HG02642 (cell line): ENCODE measurements around the gene INTS11.

ENCODE experiments used
- ATAC-seq: cut with Tn5 transposase; IDR thresholded peaks from one replicate; pipeline ENCODE4 v1.9.1; 2021; ENCODE audit warnings: mild to moderate bottlenecking; ENCODE audit not compliant: unreplicated experiment, poor library complexity

The INTS11 gene

GRCh38 chr1:1291023-1291528, 33.4 kb downstream of the INTS11 start:
- ATAC-seq = no peak

DNA sequence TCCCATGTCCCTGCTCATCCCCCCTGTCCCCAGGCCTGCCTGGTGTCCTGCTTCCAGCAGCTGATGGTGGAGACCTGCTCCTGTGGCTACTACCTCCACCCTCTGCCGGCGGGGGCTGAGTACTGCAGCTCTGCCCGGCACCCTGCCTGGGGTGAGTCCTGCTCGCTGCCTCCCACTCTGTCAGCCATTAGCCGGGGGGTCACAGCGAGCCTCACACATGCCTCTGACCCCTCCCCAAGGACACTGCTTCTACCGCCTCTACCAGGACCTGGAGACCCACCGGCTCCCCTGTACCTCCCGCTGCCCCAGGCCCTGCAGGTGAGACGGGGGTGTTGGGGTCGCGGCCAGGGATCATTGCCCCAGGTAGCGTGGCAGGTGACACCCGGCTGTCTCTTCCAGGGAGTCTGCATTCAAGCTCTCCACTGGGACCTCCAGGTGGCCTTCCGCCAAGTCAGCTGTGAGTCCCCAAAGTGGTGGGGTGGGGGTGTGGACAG, 34.2 kb downstream of the INTS11 start:
- no peak for ATAC-seq

DNA sequence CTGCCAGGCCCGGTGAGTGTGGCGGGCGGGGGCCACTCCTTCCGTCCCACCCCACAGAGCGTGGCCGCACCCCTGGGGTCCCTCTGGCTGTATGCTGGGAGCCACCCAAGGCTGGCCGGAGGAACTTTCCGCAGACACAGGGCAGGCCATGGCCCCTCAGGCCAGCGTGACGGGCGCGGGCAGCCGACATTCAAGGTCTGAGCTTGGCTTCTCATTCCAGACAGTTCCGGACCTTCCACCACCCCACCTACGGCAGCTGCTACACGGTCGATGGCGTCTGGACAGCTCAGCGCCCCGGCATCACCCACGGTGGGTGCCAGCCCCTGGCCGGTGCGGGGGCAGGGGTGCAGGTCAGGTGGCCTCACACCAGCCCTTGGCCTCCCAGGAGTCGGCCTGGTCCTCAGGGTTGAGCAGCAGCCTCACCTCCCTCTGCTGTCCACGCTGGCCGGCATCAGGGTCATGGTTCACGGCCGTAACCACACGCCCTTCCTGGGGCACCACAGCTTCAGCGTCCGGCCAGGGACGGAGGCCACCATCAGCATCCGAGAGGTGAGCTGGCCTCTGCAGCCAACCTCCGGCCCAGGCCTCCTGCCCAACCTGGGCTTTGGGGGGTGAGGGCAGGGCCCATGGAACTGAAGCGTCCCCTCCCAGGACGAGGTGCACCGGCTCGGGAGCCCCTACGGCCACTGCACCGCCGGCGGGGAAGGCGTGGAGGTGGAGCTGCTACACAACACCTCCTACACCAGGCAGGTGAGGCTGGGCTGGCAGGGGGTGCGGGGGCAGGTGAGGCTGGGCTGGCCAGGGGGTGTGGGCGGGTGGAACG, 37.0 kb downstream of the INTS11 start:
- ATAC-seq = no peak

DNA sequence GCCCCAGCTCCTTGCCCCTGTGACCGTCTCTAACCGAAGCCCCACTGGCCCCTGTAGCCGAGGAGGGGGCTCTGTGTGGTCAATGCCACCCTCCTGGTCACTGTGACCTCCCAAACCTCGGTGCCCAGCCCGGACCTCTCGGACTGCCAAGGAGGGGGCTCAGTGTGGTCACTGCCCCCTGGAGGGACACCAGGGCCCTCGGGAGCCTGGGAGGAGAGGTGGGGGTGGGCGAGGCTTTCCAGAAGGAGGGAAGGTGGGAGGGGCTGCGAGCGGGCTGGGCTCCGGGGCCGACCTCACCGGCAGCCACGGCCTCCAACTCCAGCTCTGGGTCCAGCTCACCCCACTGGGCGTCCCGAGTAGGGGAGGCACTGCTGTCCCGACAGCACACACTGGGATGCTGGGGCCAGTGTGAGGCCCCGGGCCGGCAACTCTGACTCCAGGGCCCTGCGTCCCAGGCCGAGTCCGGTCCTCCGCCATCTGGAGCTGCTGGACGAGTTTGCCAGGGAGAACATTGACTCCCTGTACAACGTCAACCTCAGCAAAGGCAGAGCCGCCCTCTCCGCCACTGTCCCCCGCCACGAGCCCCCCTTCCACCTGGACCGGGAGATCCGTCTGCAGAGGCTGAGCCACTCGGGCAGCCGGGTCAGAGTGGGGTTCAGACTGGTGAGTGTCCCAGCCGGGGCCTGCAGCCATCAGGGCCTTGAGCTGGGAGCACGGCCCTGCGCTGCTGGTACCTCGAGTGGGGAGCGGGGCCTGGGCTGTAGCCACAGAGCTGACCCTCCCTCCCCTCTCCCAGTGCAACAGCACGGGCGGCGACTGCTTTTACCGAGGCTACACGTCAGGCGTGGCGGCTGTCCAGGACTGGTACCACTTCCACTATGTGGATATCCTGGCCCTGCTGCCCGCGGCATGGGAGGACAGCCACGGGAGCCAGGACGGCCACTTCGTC, 37.9 kb downstream of the INTS11 start:
- no peak for ATAC-seq

GRCh38 chr1:1285611-1286311, 38.7 kb downstream of the INTS11 start:
- no peak for ATAC-seq

GRCh38 chr1:1285102-1285571, 39.3 kb downstream of the INTS11 start:
- no peak for ATAC-seq

GRCh38 chr1:1284221-1285101, 40.0 kb downstream of the INTS11 start:
- ATAC-seq = no peak

DNA sequence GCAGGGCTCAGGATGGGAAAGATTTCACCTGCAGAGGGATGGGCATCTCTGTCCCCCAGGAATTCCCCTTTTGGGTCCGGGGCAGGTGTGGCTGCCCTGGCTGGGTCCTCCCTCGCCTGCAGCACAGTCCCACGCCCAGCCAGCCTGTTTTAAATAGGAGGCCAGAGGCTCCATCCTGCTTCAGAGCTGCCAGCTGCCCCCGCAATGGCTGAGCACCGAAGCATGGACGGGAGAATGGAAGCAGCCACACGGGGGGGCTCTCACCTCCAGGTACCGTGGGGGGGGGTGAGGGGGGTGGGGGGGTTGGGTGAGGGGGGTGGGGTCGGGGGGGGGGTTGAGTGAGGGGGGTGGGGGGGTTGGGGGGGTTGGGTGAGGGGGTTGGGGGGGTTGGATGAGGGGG, 40.6 kb downstream of the INTS11 start:
- ATAC-seq = no peak

DNA sequence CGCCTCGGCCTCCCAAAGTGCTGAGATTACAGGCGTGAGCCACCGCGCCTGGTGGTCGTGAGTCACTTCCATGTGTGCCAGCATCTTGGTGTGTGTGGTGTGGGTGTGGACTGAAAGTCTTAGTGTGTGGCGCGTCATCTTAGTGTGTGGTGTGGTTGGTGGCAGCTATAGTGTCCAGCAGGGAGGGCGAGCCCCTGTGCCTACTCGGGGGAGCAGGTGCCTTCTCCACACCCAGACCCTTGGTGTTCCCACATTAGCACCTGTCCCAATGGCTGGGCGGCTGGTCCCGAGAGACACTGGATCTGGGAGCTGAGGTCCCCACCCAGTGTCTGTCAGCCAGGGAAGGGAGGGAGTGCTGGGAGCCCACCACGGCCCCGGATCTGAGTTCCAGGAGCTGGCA, 41.5 kb downstream of the INTS11 start:
- no peak for ATAC-seq

GRCh38 chr1:1281533-1282321, 42.7 kb downstream of the INTS11 start:
- no peak for ATAC-seq

GRCh38 chr1:1280782-1281481, 43.5 kb downstream of the INTS11 start:
- ATAC-seq = no peak

DNA sequence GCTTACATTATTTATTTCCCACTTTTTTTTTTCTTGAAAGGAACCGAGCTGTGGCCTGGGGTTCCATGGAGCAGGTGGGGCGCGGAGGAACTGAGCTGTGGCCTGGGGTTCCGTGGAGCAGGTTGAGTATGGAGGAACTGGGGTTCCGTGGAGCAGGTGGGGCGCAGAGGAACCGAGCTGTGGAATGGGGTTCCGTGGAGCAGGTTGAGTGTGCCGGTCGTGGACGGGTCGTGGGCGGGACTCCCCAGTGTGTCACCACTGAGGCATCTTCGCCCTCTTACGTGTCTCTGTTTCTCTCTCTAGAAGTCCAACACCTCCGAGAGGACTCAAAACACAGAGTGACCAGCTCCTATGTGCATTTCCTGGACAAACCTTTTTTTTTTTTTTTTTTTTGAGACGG, 45.4 kb downstream of the INTS11 start:
- ATAC-seq = no peak

- no peak for ATAC-seq
Observed at GRCh38 chr1:1278620-1279019, 45.8 kb downstream of the INTS11 start.

DNA sequence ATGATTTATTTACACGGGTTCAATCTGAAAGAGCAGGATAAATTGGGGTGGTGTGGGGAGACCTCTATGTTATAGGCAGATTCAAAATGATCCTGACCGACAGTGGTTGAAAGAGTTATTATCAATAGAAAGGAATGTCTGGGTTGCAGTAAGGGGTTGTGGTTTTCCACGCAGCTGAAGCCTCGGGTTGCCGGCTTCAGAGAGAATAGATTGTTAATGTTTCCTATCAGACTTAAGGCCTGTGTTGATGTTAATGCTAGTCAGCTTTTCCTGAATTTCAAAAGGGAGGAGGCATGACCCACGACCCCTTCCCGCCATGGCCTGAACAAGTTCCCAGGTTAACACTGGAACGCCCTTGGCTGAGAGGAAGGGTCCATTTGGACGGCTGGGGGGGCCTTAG, 48.6 kb downstream of the INTS11 start:
- no peak for ATAC-seq

- ATAC-seq = no peak
Observed at GRCh38 chr1:1274931-1275431, 49.5 kb downstream of the INTS11 start.

- ATAC-seq = peak; percentile 20
Observed at GRCh38 chr1:1274299-1274930, 50.0 kb downstream of the INTS11 start.
